Transverse colon (tissue), 4 donors: ENCODE measurements around the gene PPP3CA.

Experiments used
- EP300 ChIP-seq: sonication (generic); formaldehyde crosslinking; IDR thresholded peaks from one replicate; pipeline ENCODE4 v1.6.1; 2017; ENCODE audit warnings: antibody characterized with exemption, low read depth
- POLR2A ChIP-seq: fragments of 450-650 bp; IDR thresholded peaks from one replicate; pipeline ENCODE4 v1.6.1; 2016; ENCODE audit warnings: antibody characterized with exemption, mild to moderate bottlenecking, moderate library complexity
- POLR2AphosphoS5 ChIP-seq, 3 donors: sonication (generic); formaldehyde crosslinking; IDR thresholded peaks; one replicate each; pipeline ENCODE4 v1.6.1; 2016; ENCODE audit warnings: antibody characterized with exemption in 3 of 3
- TF ChIP-seq, protein P1 (sequence below), 5 experiments: fragments of 200-600 bp in 3 of 5; fragments of 450-650 bp in 2 of 5; sonication (generic) in 3 of 5; IDR thresholded peaks; 1 replicate in 2 of 5; 2 replicates in 3 of 5; pipeline ENCODE4 v1.5.1; 2016 to 2017; ENCODE audit warnings: antibody characterized with exemption in 5 of 5, inconsistent platforms in 3 of 5, mild to moderate bottlenecking in 2 of 5, moderate library complexity in 1 of 5

- no peak for TF ChIP-seq EP300
- TF ChIP-seq, protein P1, sequence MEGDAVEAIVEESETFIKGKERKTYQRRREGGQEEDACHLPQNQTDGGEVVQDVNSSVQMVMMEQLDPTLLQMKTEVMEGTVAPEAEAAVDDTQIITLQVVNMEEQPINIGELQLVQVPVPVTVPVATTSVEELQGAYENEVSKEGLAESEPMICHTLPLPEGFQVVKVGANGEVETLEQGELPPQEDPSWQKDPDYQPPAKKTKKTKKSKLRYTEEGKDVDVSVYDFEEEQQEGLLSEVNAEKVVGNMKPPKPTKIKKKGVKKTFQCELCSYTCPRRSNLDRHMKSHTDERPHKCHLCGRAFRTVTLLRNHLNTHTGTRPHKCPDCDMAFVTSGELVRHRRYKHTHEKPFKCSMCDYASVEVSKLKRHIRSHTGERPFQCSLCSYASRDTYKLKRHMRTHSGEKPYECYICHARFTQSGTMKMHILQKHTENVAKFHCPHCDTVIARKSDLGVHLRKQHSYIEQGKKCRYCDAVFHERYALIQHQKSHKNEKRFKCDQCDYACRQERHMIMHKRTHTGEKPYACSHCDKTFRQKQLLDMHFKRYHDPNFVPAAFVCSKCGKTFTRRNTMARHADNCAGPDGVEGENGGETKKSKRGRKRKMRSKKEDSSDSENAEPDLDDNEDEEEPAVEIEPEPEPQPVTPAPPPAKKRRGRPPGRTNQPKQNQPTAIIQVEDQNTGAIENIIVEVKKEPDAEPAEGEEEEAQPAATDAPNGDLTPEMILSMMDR (IDR thresholded peaks at IDR 0.05) = no peak
- TF ChIP-seq POLR2AphosphoS5 (IDR thresholded peaks at IDR 0.05) = no peak
- TF ChIP-seq POLR2A = no peak
Measured at GRCh38 chr4:101049549-101050001, 297.8 kb downstream of the PPP3CA start.
